GM18861 (cell line): ENCODE measurements around the gene PRR18.
"Not testable (repeated sequence)": the region's sequence is repeated elsewhere in the genome, so short reads cannot be mapped to it uniquely, and the experiment has no call there.

ENCODE experiments used
- ATAC-seq: cut with Tn5 transposase; IDR thresholded peaks from one replicate; pipeline ENCODE4 v1.9.1; 2021; ENCODE audit not compliant: unreplicated experiment

The PRR18 gene

GRCh38 chr6:166308033-166308768 is at the start of gene PRR18:
PRR18 (minus strand) TSS chr6:166308392; CDS start chr6:166308142, 250 bp downstream.
- ATAC-seq: peak; percentile 49

GRCh38 chr6:166355552-166355951 is 47.4 kb upstream of the PRR18 start:
- no peak for ATAC-seq

GRCh38 chr6:166354965-166355364 is 46.8 kb upstream of the PRR18 start:
- no peak for ATAC-seq

DNA sequence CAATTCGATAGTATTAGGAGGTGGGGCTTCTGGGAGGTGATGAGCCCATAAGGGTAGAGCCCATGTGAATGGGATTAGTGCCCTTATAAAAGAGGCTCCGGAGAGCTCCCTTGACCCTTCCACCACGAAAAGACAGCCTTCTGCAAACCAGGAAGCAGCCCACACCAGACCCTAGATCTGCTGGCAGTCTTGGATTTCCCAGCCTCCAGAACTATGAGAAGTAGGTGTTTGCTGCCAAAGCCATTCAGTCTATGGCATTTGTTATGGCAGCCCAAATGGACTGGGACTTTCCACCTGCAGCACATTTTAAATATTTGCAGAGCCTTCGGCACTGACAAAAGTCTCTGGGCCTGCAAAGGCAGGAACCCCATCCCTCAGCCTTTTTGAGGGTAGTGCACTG is 46.0 kb upstream of the PRR18 start:
- no peak for ATAC-seq

- no peak for ATAC-seq
These were observed 45.3 kb upstream of the PRR18 start for GRCh38 chr6:166353507-166353906.

GRCh38 chr6:166352923-166353322 is 44.7 kb upstream of the PRR18 start:
- ATAC-seq: no peak

DNA sequence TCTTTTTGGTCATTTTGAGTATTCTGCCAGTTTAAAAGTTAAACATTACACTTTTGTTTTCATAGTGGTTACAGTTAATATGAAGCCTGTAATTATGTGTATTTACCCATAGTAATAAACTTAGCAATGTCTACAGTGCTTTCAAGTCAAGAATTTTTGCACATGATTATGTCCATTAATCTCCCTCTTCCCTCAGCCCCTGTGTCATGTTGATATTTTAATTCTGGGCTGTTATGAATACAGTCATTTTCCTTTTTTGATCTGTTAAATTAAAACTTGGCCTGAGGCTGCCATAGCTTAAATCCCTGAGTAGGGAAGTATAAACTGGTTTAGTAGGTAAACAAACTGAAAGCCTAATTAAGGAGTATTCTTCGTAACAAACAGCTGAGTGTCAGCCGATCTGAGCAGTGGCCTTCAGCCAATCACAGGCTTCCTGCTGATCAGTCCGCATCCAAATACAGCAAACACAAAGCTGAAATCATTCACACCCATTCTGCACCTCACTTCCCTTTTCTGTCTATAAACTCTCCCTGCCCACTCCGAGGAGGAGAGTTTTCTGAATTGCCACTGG is 43.6 kb upstream of the PRR18 start:
- peak; percentile 98 for ATAC-seq

DNA sequence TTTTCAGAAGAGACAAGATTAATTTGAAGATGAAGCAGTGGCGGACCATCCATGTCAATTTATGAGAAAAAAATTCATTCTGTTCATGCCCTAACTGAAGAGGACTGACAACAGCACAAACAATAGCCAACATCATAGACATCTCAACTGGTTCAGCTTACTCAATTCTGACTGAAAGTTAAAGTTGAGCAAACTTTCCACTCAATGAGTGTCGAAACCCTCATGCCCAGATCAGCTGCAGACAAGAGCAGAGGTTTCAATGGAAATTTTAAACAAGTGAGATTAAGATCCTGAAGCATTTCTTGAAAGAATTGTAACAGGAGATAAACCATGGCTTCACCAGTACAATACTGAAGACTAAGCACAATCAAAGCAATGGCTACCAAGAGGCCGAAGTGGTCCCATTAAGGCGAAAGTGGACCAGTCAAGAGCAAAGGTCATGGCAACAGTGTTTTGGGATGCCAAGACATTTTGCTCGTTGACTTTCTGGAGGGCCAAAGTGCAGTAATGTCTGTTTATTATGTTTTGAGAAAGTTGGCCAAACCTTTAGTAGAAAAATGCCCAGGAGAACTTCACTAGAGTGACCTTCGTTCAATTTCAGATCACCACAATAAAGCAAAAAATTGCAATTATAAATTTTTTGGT is 40.2 kb upstream of the PRR18 start:
- ATAC-seq: no peak

DNA sequence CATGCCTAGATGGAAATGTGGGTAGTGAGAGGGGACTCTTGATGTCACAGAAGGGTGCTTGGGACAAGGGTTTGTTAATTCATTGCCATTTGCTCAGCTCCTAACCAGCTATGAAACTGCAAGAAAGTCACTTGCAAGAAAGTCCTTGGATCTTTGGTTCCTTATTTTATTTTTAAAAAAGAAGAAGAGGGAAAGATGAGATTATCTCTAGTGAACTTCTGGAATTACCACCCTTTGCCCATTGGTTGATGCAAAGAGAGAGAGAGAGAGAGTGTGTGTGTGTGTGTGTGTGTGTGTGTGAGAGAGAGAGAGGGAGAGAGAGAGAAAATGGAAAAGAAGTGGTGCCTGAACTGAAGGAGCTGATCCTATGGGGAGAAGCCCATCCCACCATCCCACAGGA is 38.8 kb upstream of the PRR18 start:
- ATAC-seq: no peak

DNA sequence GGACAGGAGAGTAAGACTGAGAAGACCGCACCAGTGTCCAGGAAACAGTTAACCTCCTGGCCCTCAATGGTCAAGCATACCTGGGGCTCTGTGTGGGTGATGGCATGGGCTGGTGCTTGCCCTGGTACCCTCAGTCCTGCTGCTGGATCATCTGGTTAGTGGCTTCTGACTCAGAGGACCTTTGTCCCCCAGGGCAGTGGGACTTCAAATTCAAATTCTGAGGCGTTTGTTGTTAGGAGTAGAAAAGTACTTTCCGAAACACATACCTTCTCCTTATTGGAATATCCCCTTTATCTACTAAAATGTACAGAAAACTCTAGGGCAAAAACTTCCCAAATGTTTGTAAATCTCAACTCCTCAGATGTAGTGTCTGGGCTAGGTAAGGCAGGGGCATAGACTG is 38.3 kb upstream of the PRR18 start:
- no peak for ATAC-seq

DNA sequence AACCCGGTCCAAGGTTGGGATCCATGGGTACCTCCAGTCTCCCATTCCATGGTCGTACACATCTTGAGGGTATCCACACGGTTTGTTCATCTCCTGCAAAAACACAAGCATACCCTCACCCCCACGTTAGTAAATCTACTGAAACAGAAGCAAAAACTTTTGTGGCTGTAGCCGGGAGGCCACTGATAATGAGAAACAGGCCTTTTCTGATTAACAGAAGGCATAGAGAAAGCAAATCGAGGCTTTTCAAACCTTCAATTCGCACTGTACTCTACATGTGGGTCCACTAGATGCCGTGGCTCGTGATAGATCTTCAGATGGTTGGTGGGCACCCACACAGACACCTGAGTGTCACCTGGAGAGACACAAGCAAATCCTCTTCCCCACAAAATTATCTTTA is 37.5 kb upstream of the PRR18 start:
- ATAC-seq: not testable (repeated sequence)

DNA sequence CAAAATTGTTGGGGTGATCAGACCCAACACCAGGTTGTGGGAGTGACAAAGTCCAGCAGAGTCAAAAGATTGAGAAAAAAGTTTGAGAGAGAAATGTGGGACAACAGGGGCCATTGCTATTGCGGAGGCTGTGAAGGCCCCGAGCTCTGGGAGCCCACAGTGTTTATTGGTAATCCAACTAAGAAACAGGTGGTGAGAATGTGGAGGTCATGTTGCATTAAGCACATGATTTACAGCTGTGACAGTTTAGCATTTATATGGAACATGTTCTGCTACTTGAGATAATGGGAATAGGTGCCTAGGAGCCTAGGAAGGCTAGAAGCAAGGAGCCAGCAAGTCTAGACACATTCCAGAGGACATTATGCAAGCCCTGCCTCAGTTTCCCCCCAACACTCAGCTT is 36.7 kb upstream of the PRR18 start:
- not testable (repeated sequence) for ATAC-seq

DNA sequence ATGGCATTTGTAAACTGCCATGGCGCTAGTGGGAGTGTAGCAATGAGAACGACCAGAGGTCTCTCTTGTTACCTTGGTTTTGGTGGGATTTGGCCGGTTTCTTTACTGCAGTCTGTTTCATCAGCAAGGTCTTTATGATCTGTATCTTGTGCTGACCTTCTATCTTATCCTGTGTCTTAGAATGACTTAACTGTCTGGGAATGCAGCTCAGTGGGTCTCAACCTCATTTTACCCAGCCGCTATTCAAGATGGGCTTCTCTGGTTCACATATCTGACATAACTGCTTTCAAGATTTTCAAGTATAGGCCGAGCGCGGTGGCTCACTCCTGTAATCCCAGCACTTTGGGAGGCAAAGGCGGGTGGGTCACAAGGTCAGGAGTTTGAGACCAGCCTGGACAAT is 36.0 kb upstream of the PRR18 start:
- no peak for ATAC-seq

GRCh38 chr6:166343150-166343487 is 34.9 kb upstream of the PRR18 start:
- ATAC-seq: peak; percentile 22

DNA sequence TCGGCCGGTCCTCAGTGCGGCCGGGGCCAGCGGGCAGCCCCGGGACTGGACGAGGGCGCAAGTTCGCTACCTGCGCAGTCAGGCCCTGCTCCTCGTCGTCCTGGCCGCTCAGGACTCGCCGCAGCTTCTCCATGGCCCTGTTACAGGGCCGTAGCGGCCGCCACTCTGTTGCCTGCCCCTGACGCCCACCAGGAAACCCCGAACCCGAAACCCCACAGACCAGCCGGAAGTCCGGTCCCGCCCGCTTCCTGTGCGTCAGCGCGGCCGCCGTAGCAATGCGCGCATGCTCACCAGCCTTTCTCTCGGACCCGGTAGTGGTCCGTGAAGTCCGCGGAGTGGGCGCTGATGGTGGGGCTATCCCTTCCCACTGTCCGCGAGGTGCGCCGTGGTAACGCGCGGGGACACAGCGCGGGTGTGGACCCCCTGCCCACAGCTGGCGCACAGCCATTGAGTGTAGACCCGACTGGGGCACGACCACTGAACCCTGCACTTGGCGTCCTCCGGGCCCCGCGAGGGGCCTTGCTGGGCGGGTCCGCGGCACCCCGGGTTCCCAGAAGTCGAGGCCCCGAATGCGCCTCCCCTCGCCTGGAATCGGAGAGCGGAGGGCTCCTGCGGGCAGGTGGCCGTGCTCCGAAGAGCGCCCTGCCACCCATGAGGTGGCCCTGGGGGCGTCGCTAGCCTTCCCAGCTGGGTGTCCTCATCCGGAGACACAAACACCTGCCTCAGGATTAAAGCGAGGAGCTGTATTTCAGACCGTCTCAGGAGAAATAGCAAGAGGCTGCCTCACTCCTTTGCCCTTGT is 34.4 kb upstream of the PRR18 start, which contains the start of gene SFT2D1:
TSS of gene SFT2D1 (minus strand) at position 197 of the 801 bp plus-strand sequence. CDS start at position 133, 64 bp downstream.
- peak; percentile 90 for ATAC-seq

DNA sequence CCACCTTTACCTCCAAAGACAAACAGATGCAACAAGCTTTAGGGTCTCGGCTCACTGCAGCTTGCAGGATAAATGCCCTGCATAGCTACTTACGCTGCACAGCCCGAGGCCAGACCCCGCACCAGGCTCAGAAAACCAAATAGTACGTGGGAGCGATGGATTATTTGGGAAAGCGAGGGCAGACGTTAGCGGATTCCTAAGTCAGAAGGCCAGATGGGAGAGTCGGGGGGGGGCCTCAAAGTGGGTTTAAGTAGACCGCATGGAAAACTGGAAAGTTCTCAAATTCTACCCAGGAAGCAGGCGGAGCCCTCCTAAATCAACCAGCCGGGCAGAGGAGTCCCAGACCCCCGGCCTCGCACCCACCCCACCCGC is 33.8 kb upstream of the PRR18 start:
- ATAC-seq: no peak

DNA sequence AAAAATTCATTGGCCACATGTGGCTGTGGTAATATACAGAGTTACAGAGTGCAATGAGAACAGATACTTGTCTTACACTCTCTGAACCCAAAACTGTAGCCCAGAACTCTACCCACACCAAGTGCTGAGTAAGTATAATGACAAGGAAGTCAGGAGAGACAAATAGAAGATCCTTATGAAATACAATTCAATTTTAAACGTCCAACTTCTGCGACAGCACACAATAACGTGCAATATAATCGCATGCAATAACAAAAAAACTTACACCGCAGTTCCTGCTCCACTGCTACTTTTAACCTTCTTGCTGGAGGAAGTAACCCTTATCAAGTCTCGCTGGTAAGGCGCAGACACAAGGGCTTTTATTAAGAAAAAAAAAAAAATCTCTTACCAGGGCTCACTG is 33.3 kb upstream of the PRR18 start:
- no peak for ATAC-seq

- ATAC-seq: no peak
These were observed 30.7 kb upstream of the PRR18 start for GRCh38 chr6:166338854-166339253.

DNA sequence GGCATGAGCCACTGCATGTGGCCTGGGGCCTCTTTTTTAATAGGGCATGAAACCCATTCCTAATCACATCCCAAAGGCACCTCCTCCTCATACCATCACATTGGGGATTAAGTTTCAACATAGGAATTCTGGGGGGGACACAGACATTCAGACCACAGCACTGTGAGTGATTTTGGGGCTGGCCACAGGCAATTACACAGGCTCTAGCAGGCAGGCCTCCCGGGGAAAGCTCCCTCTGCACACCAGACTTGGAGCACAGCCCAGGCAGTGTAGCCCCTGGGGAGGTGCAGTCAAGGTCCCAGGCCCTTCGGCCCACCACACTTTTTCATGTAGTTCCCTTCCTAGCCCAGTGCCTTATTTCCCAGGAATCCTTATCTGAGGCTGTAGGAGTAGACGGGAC is 28.7 kb upstream of the PRR18 start:
- ATAC-seq: no peak

DNA sequence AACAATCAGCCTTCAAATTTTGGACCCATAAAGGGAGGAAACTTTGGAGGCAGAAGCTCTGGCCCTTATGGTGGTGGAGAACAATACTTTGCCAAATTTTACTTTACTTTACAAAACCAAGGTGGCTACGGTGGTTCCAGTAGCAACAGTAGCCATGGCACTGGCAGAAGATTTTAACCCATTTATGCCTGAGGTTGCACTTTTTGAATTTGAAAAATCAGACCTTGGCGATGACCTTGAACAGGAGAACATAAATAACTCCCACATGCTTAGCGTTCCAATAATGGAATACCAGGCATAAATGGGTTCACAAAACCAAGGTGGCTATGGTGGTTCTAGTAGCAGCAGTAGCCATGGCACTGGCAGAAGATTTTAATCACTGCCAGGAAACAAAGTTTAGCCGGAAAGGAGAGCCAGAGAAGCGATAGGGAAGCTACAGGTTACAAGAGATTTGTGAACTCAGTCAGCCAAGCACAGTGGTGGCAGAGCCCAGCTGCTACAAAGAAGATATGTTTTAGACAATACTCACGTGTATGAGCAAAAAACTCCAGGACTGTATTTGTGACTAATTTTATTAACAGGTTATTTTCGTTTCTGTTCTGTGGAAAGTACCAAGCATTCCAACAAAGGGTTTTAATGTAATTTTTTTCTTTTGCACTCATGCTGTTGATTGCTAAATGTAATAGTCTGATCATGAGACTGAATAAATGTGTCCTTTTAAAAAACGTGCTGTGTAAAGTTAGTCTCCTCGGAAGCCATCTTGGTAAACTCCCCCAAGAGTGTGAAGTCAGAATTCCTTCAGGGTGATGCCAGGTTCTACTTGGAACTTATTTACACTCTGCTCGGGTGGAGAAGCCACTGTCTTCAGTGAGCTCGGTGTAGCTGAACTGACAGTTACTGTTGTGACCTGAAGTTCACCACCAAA is 27.4 kb upstream of the PRR18 start:
- ATAC-seq: peak; percentile 42

DNA sequence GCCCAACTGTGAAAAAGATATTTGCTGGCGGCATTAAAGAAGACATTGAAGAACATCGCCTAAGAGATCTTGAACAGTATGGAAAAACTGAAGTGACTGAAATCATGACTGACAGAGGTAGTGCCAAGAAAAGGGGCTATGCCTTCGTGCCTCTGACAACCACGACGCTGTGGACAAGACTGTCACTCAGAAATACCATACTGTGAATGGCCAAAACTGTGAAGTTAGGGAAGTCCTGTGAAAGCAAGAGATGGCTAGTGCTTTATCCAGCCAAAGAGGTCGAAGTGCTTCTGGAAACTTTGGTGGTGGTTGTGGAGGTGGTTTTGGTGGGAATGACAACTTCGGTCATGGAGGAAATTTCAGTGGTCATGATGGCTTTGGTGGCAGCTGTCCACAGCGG is 26.7 kb upstream of the PRR18 start:
- no peak for ATAC-seq
